ENCODE results near the gene APC.
"Not testable (repeated sequence)": the region's sequence is repeated elsewhere in the genome, so short reads cannot be mapped to it uniquely, and the experiment has no call there.

APC gene

GRCh38 chr5:112857866-112858265 is 120.2 kb downstream of the APC start:
- DNase-seq (ENCODE audit: low read depth in 2 of 2): no peak

DNA sequence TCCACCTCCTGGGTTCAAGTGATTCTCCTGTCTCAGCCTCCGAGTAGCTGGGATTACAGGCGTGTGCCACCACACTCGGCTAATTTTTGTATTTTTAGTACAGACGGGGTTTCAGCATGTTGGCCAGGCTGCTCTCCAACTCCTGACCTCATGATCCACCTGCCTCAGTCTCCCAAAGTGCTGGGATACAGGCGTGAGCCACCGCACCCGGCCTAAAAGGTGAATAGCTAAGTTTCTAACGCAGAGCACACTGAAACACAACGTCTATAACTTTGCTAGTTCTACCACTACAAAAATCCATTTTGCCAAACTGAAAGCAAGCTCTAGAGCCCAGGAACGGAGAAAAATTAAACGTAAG is 122.9 kb downstream of the APC start:
- not testable (repeated sequence) for DNase-seq (ENCODE audit: low read depth in 2 of 2)

DNA sequence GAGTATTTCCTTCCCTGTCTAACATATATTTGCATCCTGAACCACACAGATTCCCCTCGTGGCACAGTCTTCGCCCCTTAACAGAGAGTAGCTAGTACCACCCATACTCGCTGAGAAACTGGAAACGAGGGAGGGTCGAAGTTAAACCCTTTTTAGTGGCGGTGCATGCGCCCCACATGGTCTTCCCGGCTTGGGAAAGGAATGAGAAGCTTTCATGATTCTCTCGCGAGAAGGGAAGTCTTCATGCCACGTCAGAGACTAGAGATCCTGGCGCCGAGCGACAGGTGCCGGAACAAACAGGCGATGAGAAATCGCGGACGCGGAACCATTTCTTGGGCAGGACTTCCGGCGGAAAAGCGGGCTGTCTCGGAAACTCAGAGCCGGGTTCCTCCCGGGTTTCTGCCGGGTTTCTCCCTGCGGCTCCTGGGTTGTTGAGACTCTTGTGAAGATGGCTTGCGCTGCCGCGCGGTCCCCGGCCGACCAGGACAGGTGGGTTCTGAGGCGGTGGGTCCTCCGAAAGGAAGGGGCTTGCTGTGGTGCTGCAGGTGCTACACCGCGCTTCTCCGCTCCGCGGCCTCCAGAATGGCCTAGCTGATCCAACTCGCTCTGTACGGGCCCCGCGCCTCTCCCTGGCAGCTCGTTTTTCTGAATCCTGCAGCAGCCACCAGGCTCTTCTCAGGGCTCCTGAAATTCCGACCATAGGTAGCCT is 123.4 kb downstream of the APC start, which contains the start of gene SRP19:
Gene SRP19 (plus strand): TSS at position 359 of the 709 bp plus-strand sequence. CDS start 90 bp downstream, at position 449.
- peak; percentile 79 to 86 for DNase-seq (ENCODE audit: low read depth in 2 of 2)

DNA sequence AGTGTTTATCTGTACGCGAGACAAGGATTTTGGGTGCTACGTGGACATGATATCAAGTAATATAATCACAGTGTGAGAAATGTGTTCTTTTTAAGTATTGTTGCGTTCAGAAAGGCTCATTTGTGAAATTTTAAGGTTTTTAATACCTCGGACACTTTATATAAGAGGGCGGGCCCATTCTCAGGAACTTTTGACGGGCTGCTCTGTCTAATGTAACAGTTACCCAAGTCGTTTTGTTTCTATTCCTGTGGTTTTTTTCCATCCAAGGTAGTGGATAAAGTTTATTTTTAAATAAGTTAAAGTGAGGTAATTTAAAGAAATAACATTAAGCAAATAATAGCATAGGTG is 123.9 kb downstream of the APC start:
- no peak for DNase-seq (ENCODE audit: low read depth in 2 of 2)

DNA sequence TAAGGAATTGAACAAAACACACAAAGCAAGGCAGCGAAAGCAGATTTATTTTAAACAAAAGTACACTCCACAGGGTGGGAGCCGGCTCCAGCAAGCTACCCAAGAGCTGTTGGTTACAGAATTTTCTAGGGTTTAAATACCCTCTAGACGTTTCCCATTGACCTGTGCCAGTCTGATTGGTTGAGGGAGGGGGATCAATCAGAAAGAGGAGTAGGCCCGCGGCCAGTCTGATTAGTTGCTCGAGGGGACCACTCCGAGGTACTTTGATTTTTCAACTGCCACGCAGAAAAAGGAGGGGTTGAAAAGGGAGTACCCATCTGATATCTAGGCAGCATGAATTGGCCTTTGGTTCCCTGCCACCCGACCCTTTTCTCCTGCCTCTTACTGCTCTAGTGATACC is 124.4 kb downstream of the APC start:
- no peak for DNase-seq (ENCODE audit: low read depth in 2 of 2)

DNA sequence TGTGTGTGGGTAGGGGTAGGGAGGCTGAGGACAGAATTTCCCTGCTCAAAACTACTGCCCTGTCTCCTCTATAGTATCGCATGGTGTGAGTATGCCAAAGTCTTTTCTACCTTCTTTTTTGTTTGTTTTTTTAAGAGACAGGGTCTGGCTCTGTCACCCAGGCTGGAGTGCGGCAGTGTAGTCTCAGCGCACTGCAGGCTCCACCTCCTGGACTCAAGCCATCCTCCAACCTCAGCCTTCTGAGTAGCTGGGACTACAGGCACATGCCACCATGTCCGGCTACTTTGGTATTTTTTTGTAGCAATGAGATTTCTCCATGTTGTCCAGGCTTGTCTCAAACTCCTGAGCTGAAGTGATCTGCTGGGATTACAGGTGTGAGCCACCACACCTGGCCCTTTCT is 125.9 kb downstream of the APC start:
- DNase-seq (ENCODE audit: low read depth in 2 of 2): no peak

GRCh38 chr5:112865128-112865527 is 127.4 kb downstream of the APC start:
- no peak for DNase-seq (ENCODE audit: low read depth in 2 of 2)

DNA sequence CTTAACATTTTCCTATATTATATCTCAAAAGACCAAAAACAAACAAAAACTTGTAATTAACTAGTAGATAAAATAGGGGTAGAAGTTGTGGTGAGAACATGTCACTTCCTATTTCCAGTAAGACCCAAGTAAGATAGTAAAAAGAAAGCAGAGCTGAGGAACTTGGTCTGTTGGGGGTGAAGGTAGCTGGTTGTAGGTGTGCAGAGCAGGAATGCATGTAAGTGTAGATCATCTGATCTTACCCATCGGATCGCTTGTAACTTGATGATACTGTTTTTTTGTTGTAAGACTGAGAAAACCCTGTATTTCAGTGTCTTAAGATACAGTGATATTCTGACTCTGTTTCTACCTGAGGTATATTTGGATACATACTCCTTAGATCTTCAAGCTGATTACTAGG is 129.1 kb downstream of the APC start:
- no peak for DNase-seq (ENCODE audit: low read depth in 2 of 2)

- DNase-seq (ENCODE audit: low read depth in 2 of 2): no peak
These were observed 129.7 kb downstream of the APC start for GRCh38 chr5:112867411-112867810.

DNA sequence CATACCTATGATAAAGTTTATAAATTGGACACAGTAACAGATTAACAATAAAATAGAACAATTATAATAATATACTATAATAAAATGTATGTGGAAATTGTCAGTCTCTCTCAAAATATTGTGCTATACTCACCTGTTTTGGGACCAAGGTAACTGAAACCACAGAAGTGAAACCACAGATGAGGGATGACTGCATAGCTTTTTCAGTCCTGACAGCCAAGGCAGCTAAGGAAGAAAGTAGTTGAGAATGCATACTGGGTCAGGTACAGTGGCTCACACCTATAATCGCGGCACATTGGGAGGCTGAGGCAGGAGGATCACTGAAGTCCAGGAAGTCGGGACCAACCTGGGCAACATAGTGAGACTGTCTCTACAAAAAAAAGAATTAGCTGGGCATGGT is 132.3 kb downstream of the APC start:
- DNase-seq (ENCODE audit: low read depth in 2 of 2): no peak

DNA sequence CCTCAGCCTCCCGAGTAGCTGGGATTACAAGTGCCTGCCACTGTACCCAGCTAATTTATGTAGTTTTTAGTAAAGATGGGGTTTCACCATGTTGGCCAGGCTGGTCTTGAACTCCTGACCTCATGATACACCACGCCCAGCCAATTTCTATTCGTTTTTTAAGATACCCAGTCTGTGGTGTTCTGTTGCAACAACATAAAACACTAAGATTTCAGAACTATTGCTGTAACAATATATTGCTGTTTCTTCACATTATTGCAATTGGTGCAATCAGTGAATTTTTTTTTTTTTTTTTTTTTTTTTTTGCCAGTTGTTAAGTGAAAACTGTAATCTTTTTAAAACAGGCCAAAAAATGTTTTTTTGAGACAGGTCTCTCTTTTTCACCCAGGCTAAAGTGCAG is 133.3 kb downstream of the APC start:
- DNase-seq (ENCODE audit: low read depth in 2 of 2): no peak

DNA sequence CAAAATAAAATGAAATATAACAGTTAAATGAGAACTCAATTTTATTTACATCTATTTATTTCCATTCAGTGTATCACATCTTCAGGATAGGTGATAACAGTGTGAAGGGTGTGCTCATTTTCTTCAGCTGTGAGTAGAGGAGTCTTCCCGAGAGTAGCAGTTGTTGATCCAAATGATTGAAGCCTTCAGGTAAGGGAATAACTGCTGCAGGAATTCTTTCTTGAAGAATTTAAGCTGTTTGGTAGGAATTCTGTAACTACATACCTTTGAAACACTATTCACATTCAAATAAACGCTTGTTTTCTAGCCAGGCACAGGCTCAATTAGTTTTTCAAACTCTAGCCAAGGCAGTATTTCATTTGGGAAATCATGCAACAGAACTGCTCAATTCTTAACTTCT is 138.7 kb downstream of the APC start:
- DNase-seq (ENCODE audit: low read depth in 2 of 2): no peak

GRCh38 chr5:112878101-112878500 is 140.4 kb downstream of the APC start:
- DNase-seq (ENCODE audit: low read depth in 2 of 2): no peak

- DNase-seq (ENCODE audit: low read depth in 2 of 2): no peak
These were observed 141.1 kb downstream of the APC start for GRCh38 chr5:112878760-112879159.

- no peak for DNase-seq (ENCODE audit: low read depth in 2 of 2)
These were observed 142.7 kb downstream of the APC start for GRCh38 chr5:112880219-112880964.

DNA sequence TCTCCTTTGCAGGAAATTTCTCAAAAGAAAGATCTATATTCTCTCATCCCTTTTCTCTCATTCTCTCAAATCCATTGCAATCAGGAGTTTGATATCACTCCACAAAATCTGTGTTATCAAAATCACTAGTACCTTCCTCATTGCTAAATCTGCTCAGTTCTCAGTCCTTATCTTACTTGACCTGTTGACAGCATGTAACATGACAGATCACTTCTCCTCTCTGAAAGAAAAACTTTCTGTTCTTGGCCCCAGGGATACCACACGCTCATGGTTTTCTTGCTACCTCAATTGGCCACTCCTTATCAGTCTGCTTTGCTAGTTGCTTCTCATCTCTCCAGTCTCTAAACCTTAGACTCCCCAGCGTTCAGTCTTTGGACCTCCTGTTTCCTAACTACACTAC is 145.5 kb downstream of the APC start:
- no peak for DNase-seq (ENCODE audit: low read depth in 2 of 2)

DNA sequence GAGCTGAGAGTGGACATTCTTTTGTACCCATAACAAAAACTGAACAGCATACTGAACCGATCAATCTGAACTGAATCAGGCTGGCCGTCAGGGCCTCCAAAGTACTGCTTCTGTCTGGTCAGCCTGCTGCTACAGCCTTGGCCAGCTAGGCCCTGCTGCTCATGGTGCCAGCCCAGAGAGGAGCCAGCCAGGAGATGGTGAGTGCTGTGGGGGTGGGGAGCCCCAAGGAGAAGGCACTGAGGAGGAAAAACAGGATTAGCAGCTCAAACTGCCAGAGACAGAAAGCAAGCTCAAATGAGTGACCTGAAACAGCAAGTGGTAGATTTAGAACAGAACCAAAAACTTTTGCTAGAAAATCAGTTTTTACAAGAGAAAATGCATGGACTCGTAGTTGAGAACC is 147.3 kb downstream of the APC start:
- DNase-seq (ENCODE audit: low read depth in 2 of 2): no peak

DNA sequence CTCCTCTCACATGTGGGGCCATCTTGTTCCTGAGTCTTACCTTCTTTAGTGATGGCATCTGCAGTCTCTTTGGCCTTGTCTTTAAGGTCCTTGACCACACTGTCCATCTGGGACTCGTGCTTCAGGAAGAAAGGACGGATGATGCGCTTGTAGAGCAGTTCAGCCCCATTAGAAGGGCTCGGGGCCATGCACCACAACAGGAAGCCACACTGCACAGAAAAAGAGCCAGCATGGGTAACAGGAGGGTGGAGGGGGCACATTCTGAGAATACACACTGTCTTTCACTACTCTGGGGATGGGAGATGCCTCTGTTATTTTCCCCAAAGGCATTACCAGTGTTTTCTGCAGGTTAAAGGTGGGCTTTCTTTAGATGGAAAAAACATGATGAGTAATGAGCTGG is 149.3 kb downstream of the APC start:
- DNase-seq (ENCODE audit: low read depth in 2 of 2): no peak

DNA sequence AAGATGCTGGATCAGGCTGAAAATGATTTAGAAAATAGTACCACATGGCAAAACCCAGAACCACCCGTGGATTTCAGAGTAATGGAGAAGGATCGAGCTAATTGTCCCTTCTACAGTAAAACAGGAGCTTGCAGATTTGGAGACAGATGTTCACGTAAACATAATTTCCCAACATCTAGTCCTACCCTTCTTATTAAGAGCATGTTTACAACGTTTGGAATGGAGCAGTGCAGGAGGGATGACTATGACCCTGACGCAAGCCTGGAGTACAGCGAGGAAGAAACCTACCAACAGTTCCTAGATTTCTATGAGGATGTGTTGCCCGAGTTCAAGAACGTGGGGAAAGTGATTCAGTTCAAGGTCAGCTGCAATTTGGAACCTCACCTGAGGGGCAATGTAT is 154.4 kb downstream of the APC start:
- DNase-seq (ENCODE audit: low read depth in 2 of 2): not testable (repeated sequence)

GRCh38 chr5:112892776-112893175 is 155.1 kb downstream of the APC start:
- no peak for DNase-seq (ENCODE audit: low read depth in 2 of 2)

- DNase-seq (ENCODE audit: low read depth in 2 of 2): no peak
These were observed 158.0 kb downstream of the APC start for GRCh38 chr5:112895682-112896081.
